GM18502 (cell line): Measurements from ENCODE around the gene IRX6.

ENCODE experiments used
- ATAC-seq: cut with Tn5 transposase; IDR thresholded peaks from one replicate; pipeline ENCODE4 v1.9.1; 2021; ENCODE audit warnings: mild to moderate bottlenecking; ENCODE audit not compliant: unreplicated experiment, poor library complexity

The IRX6 gene

DNA sequence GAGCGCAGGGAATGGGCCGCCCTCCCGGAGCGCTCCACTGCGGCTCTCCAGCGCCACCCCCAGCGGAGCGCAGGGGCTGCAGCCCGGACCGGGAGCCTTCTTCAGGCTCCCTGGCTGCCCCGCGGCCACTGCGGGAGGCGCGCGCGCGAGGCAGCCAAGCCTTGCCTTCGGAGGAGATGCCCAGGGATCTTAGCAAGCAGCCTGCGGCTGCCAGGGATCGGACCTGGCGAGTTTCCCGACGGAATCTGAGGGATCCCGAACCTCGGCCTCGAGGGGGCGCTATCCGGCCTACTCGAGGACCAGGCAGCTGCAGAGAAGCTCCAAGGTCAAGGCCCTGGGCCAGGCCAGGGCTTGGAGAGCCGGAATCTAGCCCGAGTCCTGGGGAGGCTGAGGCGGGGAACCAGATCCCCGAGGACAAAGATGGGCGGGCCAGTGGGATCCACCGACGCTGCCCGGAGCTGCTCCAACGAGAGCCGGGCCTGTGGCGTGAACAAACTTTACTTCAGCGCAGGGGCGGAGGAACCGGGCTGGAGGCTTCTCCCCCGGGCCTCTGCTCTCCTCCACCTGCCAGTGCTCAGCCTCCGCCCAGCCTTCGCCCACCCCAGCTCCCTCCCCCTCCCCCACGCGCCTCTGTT is at the start of gene IRX6:
Gene IRX6, plus strand, starts transcription at position 567 of the 635 bp plus-strand sequence. CDS start 889 bp downstream, outside the sequence.
- ATAC-seq = no peak

DNA sequence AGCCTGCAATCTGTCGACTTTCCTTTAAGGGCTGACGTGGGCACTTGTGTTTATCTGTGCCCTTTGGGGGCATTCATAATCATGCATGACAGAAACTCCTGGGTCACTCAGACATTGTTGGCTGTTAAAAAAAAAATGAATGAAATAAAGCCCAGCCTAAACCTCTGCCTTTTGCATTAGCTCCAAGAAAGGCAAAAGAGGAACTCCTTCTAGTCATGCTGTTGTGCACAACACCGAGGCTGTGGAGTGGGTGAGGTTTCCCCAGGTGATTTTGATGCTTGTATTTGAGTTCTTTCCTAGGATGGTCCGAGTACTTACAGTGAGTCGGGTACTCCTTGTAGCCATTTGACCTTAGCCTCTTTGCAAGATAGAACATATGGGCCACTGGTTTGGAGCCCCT is 49.6 kb upstream of the IRX6 start:
- ATAC-seq = no peak

- no peak for ATAC-seq
Observed at GRCh38 chr16:55275167-55275566, 48.8 kb upstream of the IRX6 start.

- ATAC-seq = no peak
Observed at GRCh38 chr16:55275869-55276268, 48.1 kb upstream of the IRX6 start.

GRCh38 chr16:55277536-55277935 is 46.5 kb upstream of the IRX6 start:
- ATAC-seq = no peak

GRCh38 chr16:55279598-55279997 is 44.4 kb upstream of the IRX6 start:
- ATAC-seq = no peak

DNA sequence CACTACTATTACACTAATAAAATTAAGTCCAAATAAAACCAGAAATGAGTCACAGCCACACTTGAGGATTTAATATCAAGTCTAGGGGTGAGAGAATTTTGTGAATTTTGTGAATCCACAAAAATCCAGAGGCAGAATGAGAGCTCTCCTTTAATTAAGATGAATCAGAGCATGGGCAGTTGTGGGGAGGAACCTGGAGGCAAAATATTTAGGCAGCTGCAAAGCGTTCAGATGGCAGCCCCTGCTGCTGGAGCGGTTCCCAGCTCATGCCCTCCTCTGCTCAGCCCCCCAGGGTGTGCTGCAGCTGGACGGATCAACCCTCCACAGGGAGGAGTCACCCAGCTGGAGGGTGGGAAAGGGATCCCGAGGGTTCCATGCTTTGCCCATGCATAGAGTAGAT is 43.4 kb upstream of the IRX6 start:
- no peak for ATAC-seq

GRCh38 chr16:55282441-55282840 is 41.6 kb upstream of the IRX6 start:
- ATAC-seq = no peak

DNA sequence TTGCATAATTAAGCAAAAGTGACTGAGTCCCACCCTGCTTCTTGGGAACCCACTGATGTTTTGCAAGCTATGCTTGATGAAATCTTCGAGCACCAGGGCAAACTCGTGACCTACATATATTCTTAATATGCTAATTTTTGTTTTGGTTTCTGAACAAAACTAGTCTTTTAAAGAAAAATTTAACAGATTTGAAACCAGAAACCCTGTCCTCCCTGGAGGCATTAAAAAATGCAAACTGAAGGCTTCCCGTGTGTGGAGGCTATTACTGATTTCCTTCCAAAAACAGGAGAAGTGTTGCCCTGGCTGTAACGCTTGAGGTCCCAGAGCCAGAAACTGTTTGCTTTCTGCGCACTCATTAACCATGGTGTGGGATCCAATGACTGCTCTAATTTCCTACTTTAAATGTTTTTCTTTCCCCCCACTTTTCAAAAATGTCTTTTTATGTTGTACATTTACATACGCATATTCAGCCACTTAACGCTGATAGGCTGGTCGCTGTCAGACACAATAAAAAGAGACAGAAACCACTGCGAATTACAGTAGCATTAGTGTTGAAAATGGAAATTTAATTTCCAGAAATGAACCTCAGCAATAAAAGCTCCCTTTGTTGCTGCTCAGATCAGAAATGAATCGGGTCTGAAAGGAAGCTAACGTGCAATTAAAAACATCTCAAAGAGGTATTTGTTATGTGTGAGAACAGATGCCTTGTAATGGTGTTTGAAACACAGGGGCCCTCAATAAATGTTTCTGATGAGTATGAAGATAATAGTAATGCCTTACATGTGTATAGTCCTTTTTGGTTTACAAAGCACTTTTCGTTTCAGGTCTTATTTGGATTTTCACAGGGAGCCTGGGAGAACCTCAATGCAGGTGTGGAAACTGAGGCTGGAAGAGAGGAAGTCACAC is 39.9 kb upstream of the IRX6 start:
- ATAC-seq = no peak

DNA sequence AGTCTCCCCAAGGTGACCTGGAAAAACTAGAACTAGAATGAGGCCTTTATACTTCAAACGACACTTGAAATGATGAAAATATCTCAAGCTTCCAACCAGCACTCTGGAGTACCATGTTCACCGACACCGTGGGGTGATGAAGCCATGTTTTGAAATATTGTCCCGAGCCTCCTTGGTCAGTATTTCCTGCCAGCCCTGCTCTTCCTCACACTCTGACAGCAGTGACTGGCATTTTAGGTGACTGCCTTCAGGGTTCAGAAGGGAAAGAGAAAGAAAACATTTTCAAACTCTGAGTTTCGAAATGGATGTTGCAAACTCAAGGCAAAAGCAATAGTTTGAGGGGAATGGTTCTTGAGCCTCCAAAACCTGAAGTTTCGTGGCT is 39.3 kb upstream of the IRX6 start:
- no peak for ATAC-seq

DNA sequence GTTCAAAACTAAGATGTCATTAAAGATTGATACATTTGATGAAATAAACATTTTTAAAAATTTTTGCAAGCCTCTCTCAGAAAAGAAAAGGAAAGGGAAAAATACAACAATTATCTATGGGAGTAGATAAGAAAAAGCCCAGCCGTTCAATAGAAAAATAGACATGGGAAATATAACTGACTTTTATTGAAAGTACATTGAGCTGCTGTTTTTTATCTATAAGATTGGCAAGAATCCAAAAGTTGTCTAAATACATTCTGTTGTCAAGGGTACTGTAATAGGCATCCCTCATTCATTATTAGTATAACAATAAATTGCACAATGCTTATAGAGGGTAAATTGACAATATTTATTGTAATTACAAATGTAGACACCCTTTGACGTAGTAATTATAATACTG is 38.4 kb upstream of the IRX6 start:
- no peak for ATAC-seq

GRCh38 chr16:55289353-55289752 is 34.6 kb upstream of the IRX6 start:
- ATAC-seq = no peak

DNA sequence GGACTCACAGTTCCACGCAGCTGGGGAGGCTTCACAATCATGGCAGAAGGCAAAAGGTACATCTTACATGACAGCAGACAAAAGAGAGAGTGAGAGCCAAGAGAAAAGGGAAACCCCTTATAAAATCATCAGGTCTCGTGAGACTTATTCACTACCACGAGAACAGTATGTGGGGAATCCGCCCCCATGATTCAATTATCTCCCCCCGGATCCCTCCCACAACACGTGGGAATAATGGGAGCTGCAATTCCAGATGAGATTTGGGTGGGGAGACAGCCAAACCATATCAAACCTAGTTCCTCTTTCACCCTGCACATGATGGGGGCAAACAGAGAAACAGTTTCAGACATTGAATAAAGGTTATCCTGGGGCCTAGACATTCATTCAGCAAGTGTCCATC is 32.2 kb upstream of the IRX6 start:
- no peak for ATAC-seq

DNA sequence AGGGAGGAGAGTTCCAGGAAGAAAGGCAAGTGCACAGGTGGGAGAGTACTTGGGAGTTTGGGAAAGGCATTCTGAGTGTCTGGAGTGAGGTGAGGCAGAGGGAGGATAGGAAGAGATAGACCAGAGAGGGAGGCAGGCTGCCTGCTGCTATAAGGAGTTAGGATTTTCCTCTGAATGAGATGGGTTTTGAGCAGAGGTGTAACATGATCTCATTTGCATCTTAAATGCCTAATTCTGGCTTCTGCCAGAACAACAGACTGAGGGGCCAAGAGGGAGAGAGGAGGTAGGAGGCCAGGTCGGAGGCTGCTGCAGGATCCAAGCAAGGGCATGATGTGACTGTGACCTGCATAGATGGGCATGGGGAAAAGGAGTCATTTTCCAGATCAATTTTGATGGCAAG is 31.5 kb upstream of the IRX6 start:
- no peak for ATAC-seq

DNA sequence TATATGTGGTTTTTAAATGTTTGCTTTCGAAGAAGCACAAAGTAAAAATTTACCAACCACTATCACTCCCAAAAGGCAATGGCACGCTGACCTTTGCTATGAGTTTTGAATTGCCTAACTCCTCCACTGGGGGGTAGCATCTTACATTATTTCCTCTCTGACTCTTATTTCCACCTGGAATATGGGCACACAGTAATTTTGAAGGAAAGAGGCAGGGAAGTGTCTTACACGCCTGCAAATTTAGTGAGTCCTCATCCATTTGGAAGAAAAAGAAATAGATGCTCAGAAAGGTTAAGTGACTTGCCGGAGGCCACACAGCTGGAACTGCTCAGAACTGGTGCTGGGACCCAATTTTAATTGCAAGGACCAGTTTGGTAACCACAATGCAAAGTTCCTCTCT is 29.9 kb upstream of the IRX6 start:
- no peak for ATAC-seq

- ATAC-seq = no peak
Observed at GRCh38 chr16:55294931-55295342, 29.1 kb upstream of the IRX6 start.

GRCh38 chr16:55297062-55297909 is 26.7 kb upstream of the IRX6 start:
- ATAC-seq = no peak

DNA sequence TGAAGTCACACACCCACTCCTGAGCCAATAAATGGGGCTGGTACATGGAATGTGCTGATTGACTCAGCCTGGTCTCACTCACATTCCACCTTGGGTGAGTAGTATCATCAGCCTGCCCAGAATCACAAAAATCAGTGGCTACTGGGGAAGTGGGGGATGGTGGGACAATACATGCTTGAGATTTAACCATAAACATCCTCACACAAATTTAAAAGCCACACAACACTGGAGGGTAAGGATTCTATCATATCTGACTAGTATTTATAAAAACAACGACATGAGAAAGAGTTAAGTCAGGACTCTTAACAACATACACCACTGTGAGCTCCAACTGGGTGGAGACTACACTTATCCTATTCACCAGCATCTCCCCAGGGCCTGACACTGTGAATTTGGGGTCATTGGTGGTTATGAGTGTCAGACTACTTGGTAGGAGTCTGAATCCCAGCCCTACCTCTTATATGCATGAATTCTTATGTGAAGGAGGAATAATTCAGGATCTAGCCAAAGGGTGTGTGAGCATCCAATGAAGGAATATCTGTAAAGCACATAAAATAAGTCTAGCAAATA is 26.0 kb upstream of the IRX6 start:
- no peak for ATAC-seq

GRCh38 chr16:55301385-55302008 is 22.5 kb upstream of the IRX6 start:
- no peak for ATAC-seq

GRCh38 chr16:55302635-55303034 is 21.4 kb upstream of the IRX6 start:
- no peak for ATAC-seq
